ENCODE measurements around the gene GRIK2.

Gene GRIK2

GRCh38 chr6:101853231-101854085 is 459.9 kb downstream of the GRIK2 start:
- in situ Hi-C loops (cut with MboI; ENCODE audit: low sequenced_read_pairs), result no loop called here

GRCh38 chr6:101876431-101876830 is 482.9 kb downstream of the GRIK2 start:
- in situ Hi-C loops (cut with MboI; ENCODE audit: low sequenced_read_pairs), result no loop called here

DNA sequence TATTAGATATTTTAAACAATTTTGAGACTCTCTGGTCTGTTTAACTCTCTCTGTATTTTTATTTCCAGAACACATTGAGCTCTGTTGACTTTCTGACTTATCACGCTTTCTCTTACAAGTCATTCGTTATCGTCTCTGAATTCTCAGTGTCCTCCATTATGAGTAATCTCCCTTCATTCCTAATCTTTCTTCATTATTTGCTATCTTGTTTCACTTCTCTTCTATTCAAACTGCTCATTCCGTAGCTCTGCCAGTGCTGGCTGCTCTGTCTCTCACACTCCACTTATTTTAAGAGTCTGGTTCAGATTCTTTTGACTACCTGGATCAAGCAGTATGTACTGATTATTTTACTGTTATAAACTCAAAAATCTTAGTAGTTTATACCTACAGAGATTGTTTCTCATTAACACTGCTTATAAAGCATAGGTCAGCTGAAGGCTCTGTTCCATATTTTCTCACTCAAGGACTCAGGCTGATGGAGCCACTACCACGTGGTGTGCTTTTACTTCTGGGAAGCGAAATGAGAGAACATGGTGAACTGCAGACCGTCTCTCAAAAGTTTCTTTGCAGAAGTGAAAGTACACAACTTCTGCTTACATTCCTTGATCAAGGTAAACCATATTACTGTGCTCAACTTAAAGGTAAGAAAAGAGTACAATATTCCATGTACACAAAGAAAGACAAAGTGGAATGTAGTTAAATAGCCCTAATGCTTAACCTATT is 485.2 kb downstream of the GRIK2 start:
- in situ Hi-C loops (cut with MboI; ENCODE audit: low sequenced_read_pairs), result no loop called here

DNA sequence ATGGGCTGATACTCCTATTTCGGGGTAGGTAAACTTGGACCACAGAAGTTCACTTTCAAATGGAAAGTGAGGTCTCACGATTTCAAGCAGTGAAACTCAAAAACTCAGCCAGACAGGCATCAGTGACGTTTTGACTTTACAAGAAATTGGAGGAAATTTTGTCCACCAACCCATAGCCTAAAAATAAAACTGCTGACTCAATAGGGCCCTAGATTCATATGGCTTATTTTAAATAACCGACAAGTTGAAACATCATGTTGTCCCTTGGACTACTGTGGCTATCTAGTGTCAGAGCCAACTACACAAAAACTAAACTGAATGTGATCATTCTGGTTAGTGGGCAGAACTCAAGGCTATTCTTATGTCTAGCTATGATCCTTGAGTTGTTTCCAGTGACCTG is 486.3 kb downstream of the GRIK2 start:
- in situ Hi-C loops (cut with MboI; ENCODE audit: low sequenced_read_pairs), result no loop called here

DNA sequence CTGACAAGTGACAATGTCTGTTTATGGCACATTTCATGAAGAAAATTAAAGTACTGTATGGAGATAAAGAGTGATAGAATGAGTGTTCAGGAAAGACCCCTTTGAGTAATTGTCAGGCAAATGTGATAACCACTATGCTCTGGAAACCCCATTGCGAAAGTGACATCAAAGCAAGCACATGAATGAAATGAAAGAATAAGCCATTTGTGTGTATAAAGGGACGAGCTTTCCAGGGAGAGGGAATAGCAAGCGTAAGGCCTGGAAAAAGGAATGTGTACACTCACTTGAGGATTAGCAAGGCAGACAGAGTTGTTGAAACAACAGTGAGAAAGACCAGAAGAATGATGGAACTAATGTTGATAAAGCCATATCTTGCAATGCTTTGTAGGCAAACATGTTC is 490.0 kb downstream of the GRIK2 start:
- in situ Hi-C loops (cut with MboI; ENCODE audit: low sequenced_read_pairs), result no loop called here

- in situ Hi-C loops (cut with MboI; ENCODE audit: low sequenced_read_pairs), result no loop called here
Observed at GRCh38 chr6:101887532-101887931, 494.0 kb downstream of the GRIK2 start.

DNA sequence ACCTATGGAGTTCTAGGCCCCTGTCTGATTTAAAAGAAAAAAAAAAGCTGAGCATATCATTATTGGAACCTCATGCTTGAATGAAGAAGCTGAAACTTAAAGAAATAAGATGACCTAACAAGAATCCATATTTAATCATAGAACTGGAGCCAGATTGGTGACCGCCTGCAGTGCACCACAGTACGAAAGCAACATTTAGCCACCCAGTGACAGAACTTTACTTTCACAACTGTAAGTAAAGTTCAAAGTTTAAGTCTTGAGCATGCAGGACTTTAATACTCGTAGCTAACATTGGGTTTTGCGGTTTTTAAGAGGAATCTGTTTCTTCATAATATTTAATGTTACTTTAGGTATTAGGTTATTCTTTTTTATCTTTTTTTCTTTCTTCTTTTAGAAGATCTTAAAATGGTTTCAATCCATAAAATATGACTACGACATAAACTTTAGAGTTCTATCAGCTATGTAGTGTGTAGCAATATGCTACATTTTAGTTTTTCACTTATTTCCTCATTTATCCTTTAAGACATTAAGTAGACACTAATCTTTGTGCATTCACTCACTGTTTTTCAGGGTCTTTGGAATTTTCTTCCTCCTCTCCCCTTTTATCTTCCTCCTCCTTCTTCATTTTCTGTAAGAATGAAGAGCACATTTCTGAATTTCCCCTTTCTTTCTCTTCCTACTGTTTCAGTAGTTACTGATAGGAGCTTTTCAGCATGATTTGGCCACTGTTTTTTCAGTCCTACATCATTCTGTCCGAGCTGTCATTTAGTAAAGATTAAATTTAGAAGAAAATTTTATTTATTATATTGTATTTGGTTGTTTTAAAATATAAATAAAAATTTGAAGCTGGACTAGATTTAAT is 514.1 kb downstream of the GRIK2 start:
- in situ Hi-C loops (cut with MboI; ENCODE audit: low sequenced_read_pairs), result no loop called here

DNA sequence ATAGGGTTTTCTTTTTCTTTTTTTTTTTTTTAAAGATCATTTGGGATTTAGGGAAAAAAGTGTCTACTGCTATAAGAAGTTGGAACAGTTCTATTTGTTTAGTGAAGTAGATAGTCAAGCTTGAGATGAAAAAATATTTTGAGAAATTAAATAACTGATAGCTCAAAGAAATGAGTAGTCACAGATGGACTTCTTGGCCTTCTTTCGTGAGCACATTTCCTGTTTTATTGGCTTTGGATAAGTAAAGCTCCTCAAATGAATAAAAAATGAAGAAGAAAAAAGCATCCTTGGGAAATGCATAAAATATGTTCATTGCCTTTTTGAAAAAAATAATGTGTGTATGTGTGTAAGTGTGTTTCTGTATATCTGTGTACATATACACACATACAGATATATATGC is 515.9 kb downstream of the GRIK2 start:
- in situ Hi-C loops (cut with MboI; ENCODE audit: low sequenced_read_pairs), result no loop called here

DNA sequence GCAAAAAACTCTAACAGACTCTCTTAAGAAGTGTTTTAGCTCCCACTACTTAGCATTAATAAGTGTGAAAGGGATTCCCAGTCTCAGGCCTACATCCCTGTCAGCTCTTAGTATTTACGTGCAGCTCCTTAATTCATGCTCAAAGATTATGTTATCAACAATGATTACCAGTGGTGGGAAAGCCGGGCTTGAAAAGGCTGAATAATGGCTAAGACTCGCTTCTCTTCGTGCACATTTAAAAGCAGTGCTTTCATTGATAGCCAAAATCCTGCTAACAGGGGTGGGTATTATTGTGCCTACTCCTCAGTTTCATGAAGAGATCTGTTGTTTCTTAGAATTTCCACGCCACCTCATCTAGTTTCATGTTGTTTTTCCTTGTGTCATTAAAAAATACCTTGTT is 518.8 kb downstream of the GRIK2 start:
- in situ Hi-C loops (cut with MboI; ENCODE audit: low sequenced_read_pairs), result no loop called here

DNA sequence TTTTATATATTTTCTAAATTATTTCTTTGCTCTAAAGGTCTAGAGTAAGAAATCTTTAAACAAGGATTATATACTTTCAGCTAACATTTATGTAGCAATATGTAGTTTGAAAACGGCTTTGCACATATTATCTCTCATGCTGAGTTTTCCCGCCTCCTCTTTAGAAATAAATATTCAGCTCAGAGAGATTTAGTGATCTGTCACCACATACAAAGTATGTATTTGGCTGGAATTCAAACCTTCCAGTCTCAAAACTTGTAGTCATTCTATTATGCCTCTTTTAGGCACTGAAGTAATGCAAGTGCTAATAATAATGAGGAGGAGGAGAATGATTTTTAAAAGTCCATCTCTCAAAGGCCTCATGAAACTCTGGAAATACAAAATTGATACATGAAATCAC is 525.0 kb downstream of the GRIK2 start:
- in situ Hi-C loops (cut with MboI; ENCODE audit: low sequenced_read_pairs), result no loop called here

GRCh38 chr6:101921829-101922450 is 528.4 kb downstream of the GRIK2 start:
- in situ Hi-C loops (cut with MboI; ENCODE audit: low sequenced_read_pairs), result no loop called here

GRCh38 chr6:101926149-101926925 is 532.8 kb downstream of the GRIK2 start:
- in situ Hi-C loops (cut with MboI; ENCODE audit: low sequenced_read_pairs), result no loop called here

GRCh38 chr6:101931766-101932165 is 538.3 kb downstream of the GRIK2 start:
- in situ Hi-C loops (cut with MboI; ENCODE audit: low sequenced_read_pairs), result no loop called here

- in situ Hi-C loops (cut with MboI; ENCODE audit: low sequenced_read_pairs), result no loop called here
Observed at GRCh38 chr6:101932704-101933103, 539.2 kb downstream of the GRIK2 start.

DNA sequence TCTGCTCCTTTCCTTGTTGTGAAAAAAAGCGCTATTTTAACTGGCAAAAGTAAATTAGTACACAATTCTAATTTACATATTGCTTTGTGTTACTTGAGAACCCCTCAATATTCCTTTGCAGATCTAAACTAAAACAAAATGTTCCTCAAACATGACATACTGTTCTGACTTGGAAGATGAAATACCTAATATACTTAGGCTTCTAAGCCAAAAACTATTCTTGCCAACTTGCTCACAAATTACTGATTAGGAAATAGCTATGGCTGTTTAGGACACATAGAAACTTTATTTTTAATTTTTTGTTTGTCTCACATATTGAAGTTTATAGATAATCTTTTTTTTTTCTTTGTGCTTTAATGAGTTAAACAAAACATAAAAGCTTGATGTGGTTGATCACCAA is 542.2 kb downstream of the GRIK2 start:
- in situ Hi-C loops (cut with MboI; ENCODE audit: low sequenced_read_pairs), result no loop called here

DNA sequence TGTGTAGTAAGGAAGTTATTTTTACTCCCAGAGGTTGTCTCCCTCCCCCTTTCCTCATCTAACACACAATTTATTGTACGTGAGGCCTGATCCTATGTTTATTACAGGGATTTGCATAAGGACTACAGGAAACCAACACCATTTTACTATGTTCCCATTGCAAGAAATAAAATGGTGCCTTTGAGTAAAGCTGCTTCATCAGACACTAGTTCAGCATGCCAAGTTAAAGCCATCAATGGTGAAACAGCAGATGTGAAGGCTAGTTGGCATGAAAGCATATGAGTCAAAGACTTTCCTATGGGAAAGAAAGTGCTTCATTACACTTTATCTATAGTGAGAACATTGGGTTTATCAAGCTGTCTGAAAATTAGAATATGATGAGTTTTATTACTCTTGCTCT is 543.0 kb downstream of the GRIK2 start:
- in situ Hi-C loops (cut with MboI; ENCODE audit: low sequenced_read_pairs), result no loop called here

- in situ Hi-C loops (cut with MboI; ENCODE audit: low sequenced_read_pairs), result no loop called here
Observed at GRCh38 chr6:101937108-101937507, 543.6 kb downstream of the GRIK2 start.

DNA sequence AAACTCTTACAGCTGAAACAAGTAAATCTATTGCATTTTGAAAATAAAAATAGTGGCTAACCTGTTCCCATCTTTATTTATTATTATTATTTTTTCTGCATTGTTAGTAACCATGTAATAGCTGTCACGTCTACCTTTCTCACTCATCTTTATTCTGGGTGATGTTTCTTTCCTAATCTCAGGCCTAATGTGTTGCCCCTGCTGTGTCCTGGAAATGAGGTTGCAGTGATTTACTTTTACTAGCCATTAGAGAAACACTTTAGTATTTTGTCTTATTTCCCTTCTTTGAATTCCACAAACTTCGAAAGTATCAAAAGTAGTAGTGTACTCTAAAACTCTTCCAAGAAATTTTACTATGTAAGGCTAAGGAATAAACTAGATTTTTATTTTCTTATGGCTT is 546.9 kb downstream of the GRIK2 start:
- in situ Hi-C loops (cut with MboI; ENCODE audit: low sequenced_read_pairs), result no loop called here

GRCh38 chr6:101956961-101957360 is 563.5 kb downstream of the GRIK2 start:
- in situ Hi-C loops (cut with MboI; ENCODE audit: low sequenced_read_pairs), result no loop called here

GRCh38 chr6:101961357-101961756 is 567.8 kb downstream of the GRIK2 start:
- in situ Hi-C loops (cut with MboI; ENCODE audit: low sequenced_read_pairs), result no loop called here
